Parathyroid adenoma (tissue), 2 donors: ENCODE measurements around the gene CLCN7.

Experiments
- H2AFZ ChIP-seq: fragments of 300-600 bp; sonication (generic); one replicate; pipeline ENCODE4 v1.7.0; 2017; ENCODE audit warnings: antibody characterized with exemption, mild to moderate bottlenecking
- H3K27ac ChIP-seq: fragments of 300-600 bp; sonication (generic); one replicate; pipeline ENCODE4 v1.7.0; 2017
- H3K27me3 ChIP-seq: fragments of 300-600 bp; sonication (generic); one replicate; pipeline ENCODE4 v1.7.0; 2017; ENCODE audit warnings: low read length; ENCODE audit not compliant: control insufficient read depth, insufficient read depth
- H3K36me3 ChIP-seq: fragments of 300-600 bp; sonication (generic); one replicate; pipeline ENCODE4 v1.7.0; 2017; ENCODE audit warnings: low read length; ENCODE audit not compliant: control insufficient read depth, insufficient read depth
- H3K4me1 ChIP-seq: fragments of 300-600 bp; sonication (generic); one replicate; pipeline ENCODE4 v1.7.0; 2017; ENCODE audit warnings: control low read depth
- H3K4me2 ChIP-seq: fragments of 300-600 bp; sonication (generic); one replicate; pipeline ENCODE4 v1.7.0; 2017; ENCODE audit warnings: low read length
- H3K4me3 ChIP-seq: fragments of 300-600 bp; sonication (generic); one replicate; pipeline ENCODE4 v1.7.0; 2017; ENCODE audit warnings: low read depth, low read length
- H3K79me2 ChIP-seq: fragments of 300-600 bp; sonication (generic); one replicate; pipeline ENCODE4 v1.7.0; 2017; ENCODE audit warnings: control low read depth
- H3K9ac ChIP-seq: fragments of 300-600 bp; sonication (generic); one replicate; pipeline ENCODE4 v1.7.0; 2017; ENCODE audit warnings: mild to moderate bottlenecking
- H3K9me3 ChIP-seq: fragments of 300-600 bp; sonication (generic); one replicate; pipeline ENCODE4 v1.7.0; 2017; ENCODE audit warnings: low read length; ENCODE audit not compliant: control insufficient read depth
- TF ChIP-seq, protein P1 (sequence below): fragments of 300-600 bp; sonication (generic); IDR thresholded peaks from one replicate; pipeline ENCODE4 v1.7.0; 2017; ENCODE audit warnings: antibody characterized with exemption, mild to moderate bottlenecking
- donor health status: primary hyperparathyroidism.

Gene CLCN7

GRCh38 chr16:1499756-1500464 is 25.1 kb upstream of the CLCN7 start:
- Histone ChIP-seq H2AFZ (no peak overlapping the region), H3K9ac (no peak overlapping the region), H3K27me3 (no peaks in the 10 kb centered on the region), H3K4me3 (no peak overlapping the region), H3K4me1 (no peaks in the 10 kb centered on the region), H3K27ac (no peak overlapping the region), H3K4me2 (no peak overlapping the region), H3K36me3 (no peaks in the 10 kb centered on the region), H3K79me2 (peaks cover 3% of the 10 kb centered on the region), H3K9me3 (no peaks in the 10 kb centered on the region)
- TF ChIP-seq, protein P1, sequence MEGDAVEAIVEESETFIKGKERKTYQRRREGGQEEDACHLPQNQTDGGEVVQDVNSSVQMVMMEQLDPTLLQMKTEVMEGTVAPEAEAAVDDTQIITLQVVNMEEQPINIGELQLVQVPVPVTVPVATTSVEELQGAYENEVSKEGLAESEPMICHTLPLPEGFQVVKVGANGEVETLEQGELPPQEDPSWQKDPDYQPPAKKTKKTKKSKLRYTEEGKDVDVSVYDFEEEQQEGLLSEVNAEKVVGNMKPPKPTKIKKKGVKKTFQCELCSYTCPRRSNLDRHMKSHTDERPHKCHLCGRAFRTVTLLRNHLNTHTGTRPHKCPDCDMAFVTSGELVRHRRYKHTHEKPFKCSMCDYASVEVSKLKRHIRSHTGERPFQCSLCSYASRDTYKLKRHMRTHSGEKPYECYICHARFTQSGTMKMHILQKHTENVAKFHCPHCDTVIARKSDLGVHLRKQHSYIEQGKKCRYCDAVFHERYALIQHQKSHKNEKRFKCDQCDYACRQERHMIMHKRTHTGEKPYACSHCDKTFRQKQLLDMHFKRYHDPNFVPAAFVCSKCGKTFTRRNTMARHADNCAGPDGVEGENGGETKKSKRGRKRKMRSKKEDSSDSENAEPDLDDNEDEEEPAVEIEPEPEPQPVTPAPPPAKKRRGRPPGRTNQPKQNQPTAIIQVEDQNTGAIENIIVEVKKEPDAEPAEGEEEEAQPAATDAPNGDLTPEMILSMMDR: no peak

- Histone ChIP-seq H3K9me3 (no peaks in the 10 kb centered on the region), H2AFZ (no peak overlapping the region), H3K4me1 (peaks cover 4% of the 10 kb centered on the region), H3K27ac (no peak overlapping the region), H3K9ac (no peak overlapping the region), H3K4me3 (no peak overlapping the region), H3K27me3 (no peaks in the 10 kb centered on the region), H3K79me2 (peaks cover 3% of the 10 kb centered on the region), H3K4me2 (no peak overlapping the region), H3K36me3 (no peaks in the 10 kb centered on the region)
- TF ChIP-seq, protein P1: no peak
Measured at GRCh38 chr16:1498899-1499676, 24.3 kb upstream of the CLCN7 start.

DNA sequence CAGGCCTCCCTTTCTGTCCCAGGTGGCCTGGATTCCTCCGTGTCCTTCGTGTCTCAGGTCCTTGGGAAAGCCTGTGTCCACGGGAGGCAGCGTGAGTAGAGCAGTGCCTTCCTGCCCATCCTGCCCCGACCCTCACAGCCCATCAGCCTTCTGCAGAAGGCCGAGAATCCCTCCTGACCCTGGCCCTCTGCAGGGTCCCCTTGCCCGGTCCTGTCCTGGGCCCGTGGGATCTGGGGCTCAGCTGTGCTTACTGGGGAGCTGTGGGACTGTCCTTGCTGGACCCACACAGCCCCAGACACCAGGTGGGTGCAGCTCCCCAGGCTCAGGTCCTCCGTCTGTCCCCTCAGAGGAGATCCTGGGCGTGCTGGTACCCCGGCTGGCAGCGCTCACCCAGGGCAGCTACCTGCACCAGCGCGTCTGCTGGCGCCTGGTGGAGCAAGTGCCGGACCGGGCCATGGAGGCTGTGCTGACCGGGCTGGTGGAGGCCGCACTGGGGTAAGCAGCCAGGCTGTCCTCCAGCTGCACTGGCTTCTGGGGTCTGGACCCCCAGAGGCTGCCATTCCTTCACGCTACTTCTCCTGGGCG is 22.3 kb upstream of the CLCN7 start:
- H3K4me3 ChIP-seq: no peak overlapping the region
- no peaks in the 10 kb centered on the region for H3K36me3 ChIP-seq
- H3K9me3 ChIP-seq: no peaks in the 10 kb centered on the region
- TF ChIP-seq, protein P1: no peak
- H3K79me2 ChIP-seq: peaks cover 3% of the 10 kb centered on the region
- H3K9ac ChIP-seq: no peak overlapping the region
- no peak overlapping the region for H2AFZ ChIP-seq
- H3K27me3 ChIP-seq: no peaks in the 10 kb centered on the region
- H3K4me2 ChIP-seq: no peak overlapping the region
- H3K27ac ChIP-seq: no peak overlapping the region
- H3K4me1 ChIP-seq: peaks cover 6% of the 10 kb centered on the region

DNA sequence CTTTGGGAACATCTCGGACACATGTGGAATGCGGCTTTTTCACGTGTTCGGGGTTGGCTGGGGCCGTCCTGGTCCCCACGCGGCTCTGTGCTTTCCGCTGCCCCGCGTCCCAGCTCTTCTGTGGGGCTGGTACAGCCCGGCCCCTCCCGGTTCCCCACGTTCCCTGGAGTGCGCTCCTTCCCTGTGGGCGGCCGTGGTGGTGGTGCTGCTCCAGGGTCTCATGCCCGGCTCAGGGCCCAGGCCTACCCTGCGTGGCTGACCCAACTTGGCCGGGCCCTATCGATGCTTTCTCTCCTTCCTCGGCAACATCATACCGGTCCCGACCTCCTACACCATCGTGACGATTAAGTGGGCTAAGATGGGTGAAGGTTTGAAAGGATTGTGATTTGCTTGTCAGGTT is 21.6 kb upstream of the CLCN7 start:
- TF ChIP-seq, protein P1: no peak
- Histone ChIP-seq H3K27ac (no peak overlapping the region), H2AFZ (no peak overlapping the region), H3K27me3 (no peaks in the 10 kb centered on the region), H3K4me2 (no peak overlapping the region), H3K4me3 (no peak overlapping the region), H3K36me3 (no peaks in the 10 kb centered on the region), H3K9me3 (no peaks in the 10 kb centered on the region), H3K79me2 (peaks cover 3% of the 10 kb centered on the region), H3K9ac (no peak overlapping the region), H3K4me1 (peaks cover 6% of the 10 kb centered on the region)
